ENCODE measurements around the gene CAMTA1.

Gene CAMTA1

GRCh38 chr1:7093297-7093696 lies 308.0 kb downstream of the CAMTA1 start:
- Histone ChIP-seq H3K4me3 (ENCODE audit: low read length) (no peak overlapping the region), H3K36me3 (ENCODE audit: control insufficient read depth, low read depth, low read length) (no peaks in the 10 kb centered on the region), H3K9me3 (ENCODE audit: control insufficient read depth, low read depth, low read length) (no peaks in the 10 kb centered on the region), H3K27me3 (ENCODE audit: control insufficient read depth, insufficient read depth, low read length) (no peaks in the 10 kb centered on the region), H3K27ac (ENCODE audit: low read length) (no peak overlapping the region), H3K9ac (ENCODE audit: low read length) (no peak overlapping the region), H3K4me1 (ENCODE audit: control insufficient read depth, low read depth, low read length) (no peaks in the 10 kb centered on the region)

- no peaks in the 10 kb centered on the region for H3K27me3 ChIP-seq (ENCODE audit: control insufficient read depth, insufficient read depth, low read length)
- no peak overlapping the region for H3K27ac ChIP-seq (ENCODE audit: low read length)
- H3K36me3 ChIP-seq (ENCODE audit: control insufficient read depth, low read depth, low read length): no peaks in the 10 kb centered on the region
- no peak overlapping the region for H3K9ac ChIP-seq (ENCODE audit: low read length)
- H3K4me3 ChIP-seq (ENCODE audit: low read length): no peak overlapping the region
- H3K4me1 ChIP-seq (ENCODE audit: control insufficient read depth, low read depth, low read length): no peaks in the 10 kb centered on the region
- H3K9me3 ChIP-seq (ENCODE audit: control insufficient read depth, low read depth, low read length): no peaks in the 10 kb centered on the region
Measured at GRCh38 chr1:7094086-7094485, 308.8 kb downstream of the CAMTA1 start.

GRCh38 chr1:7094509-7094908 lies 309.3 kb downstream of the CAMTA1 start:
- Histone ChIP-seq H3K27me3 (ENCODE audit: control insufficient read depth, insufficient read depth, low read length) (no peaks in the 10 kb centered on the region), H3K36me3 (ENCODE audit: control insufficient read depth, low read depth, low read length) (no peaks in the 10 kb centered on the region), H3K9ac (ENCODE audit: low read length) (no peak overlapping the region), H3K9me3 (ENCODE audit: control insufficient read depth, low read depth, low read length) (no peaks in the 10 kb centered on the region), H3K27ac (ENCODE audit: low read length) (no peak overlapping the region), H3K4me3 (ENCODE audit: low read length) (no peak overlapping the region), H3K4me1 (ENCODE audit: control insufficient read depth, low read depth, low read length) (no peaks in the 10 kb centered on the region)

- H3K9me3 ChIP-seq (ENCODE audit: control insufficient read depth, low read depth, low read length): no peaks in the 10 kb centered on the region
- no peaks in the 10 kb centered on the region for H3K36me3 ChIP-seq (ENCODE audit: control insufficient read depth, low read depth, low read length)
- H3K4me1 ChIP-seq (ENCODE audit: control insufficient read depth, low read depth, low read length): no peaks in the 10 kb centered on the region
- H3K4me3 ChIP-seq (ENCODE audit: low read length): no peak overlapping the region
- no peak overlapping the region for H3K27ac ChIP-seq (ENCODE audit: low read length)
- no peak overlapping the region for H3K9ac ChIP-seq (ENCODE audit: low read length)
- no peaks in the 10 kb centered on the region for H3K27me3 ChIP-seq (ENCODE audit: control insufficient read depth, insufficient read depth, low read length)
Measured at GRCh38 chr1:7095343-7095964, 310.2 kb downstream of the CAMTA1 start.

GRCh38 chr1:7097938-7098592 lies 312.8 kb downstream of the CAMTA1 start:
- no peaks in the 10 kb centered on the region for H3K4me1 ChIP-seq (ENCODE audit: control insufficient read depth, low read depth, low read length)
- H3K27ac ChIP-seq (ENCODE audit: low read length): no peak overlapping the region
- H3K27me3 ChIP-seq (ENCODE audit: control insufficient read depth, insufficient read depth, low read length): no peaks in the 10 kb centered on the region
- H3K36me3 ChIP-seq (ENCODE audit: control insufficient read depth, low read depth, low read length): no peaks in the 10 kb centered on the region
- H3K4me3 ChIP-seq (ENCODE audit: low read length): no peak overlapping the region
- no peak overlapping the region for H3K9ac ChIP-seq (ENCODE audit: low read length)
- no peaks in the 10 kb centered on the region for H3K9me3 ChIP-seq (ENCODE audit: control insufficient read depth, low read depth, low read length)

DNA sequence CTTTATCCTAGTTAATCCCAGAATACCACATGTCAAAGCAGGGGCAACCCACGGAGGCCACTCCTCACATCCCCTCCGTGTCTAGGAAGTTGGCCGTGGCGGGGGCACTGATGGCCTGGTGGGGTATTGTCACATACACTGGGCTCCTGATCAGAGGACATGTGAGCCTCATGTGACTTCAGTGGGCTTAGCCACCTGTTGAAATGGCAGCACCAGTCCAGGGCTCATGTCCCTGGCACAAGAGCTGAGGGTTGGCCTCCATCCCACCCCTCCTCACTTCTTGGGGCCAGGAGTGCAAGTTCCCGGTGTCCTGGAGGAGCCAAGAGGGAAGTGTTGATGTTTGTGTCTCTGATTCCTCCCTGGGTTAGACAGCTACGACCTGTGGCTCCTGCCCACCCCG lies 313.4 kb downstream of the CAMTA1 start:
- Histone ChIP-seq H3K4me3 (ENCODE audit: low read length) (no peak overlapping the region), H3K36me3 (ENCODE audit: control insufficient read depth, low read depth, low read length) (no peaks in the 10 kb centered on the region), H3K9me3 (ENCODE audit: control insufficient read depth, low read depth, low read length) (no peaks in the 10 kb centered on the region), H3K4me1 (ENCODE audit: control insufficient read depth, low read depth, low read length) (no peaks in the 10 kb centered on the region), H3K27me3 (ENCODE audit: control insufficient read depth, insufficient read depth, low read length) (no peaks in the 10 kb centered on the region), H3K9ac (ENCODE audit: low read length) (no peak overlapping the region), H3K27ac (ENCODE audit: low read length) (no peak overlapping the region)

DNA sequence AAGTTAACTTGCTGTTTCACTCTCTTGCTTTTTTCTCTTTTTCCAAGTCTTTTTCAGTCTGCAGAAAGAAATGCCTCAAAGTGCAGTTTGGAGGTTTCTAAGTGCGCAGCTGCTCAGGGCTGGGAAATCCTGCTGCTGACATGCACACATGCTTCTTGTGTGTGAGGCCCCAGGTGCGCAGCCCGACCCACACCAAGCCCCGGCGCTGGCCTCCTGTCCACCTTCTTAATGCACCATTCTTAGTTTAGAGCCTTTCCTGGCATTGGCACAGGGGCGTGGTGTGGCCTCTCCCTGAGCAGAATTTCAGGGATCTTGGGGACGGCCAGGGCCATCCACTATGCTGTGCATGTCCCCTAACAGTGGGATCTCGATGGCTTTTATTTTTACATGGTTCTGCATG lies 315.2 kb downstream of the CAMTA1 start:
- H3K4me3 ChIP-seq (ENCODE audit: low read length): no peak overlapping the region
- no peaks in the 10 kb centered on the region for H3K27me3 ChIP-seq (ENCODE audit: control insufficient read depth, insufficient read depth, low read length)
- no peaks in the 10 kb centered on the region for H3K36me3 ChIP-seq (ENCODE audit: control insufficient read depth, low read depth, low read length)
- no peaks in the 10 kb centered on the region for H3K9me3 ChIP-seq (ENCODE audit: control insufficient read depth, low read depth, low read length)
- H3K27ac ChIP-seq (ENCODE audit: low read length): no peak overlapping the region
- no peaks in the 10 kb centered on the region for H3K4me1 ChIP-seq (ENCODE audit: control insufficient read depth, low read depth, low read length)
- H3K9ac ChIP-seq (ENCODE audit: low read length): no peak overlapping the region

DNA sequence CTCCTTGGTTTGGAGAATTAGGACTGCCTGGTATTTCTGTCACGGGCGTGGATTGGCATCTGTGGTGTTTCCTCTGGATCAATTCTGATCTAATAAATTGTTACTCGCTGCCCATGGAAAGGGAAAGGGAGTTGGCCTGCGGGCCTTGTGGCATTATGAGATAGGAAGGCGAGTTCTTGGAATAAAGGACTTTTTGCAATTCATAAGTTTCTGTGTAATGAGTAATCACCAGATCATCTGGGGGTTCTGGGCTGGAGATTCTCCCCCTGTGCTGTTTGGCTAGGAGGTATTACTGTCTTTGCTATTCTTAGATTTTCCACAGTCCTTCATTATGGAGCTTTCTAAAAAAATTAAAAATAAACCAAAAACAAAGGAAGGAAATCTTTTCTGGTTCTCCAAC lies 315.9 kb downstream of the CAMTA1 start:
- Histone ChIP-seq H3K9ac (ENCODE audit: low read length) (no peak overlapping the region), H3K4me1 (ENCODE audit: control insufficient read depth, low read depth, low read length) (no peaks in the 10 kb centered on the region), H3K36me3 (ENCODE audit: control insufficient read depth, low read depth, low read length) (no peaks in the 10 kb centered on the region), H3K9me3 (ENCODE audit: control insufficient read depth, low read depth, low read length) (no peaks in the 10 kb centered on the region), H3K27ac (ENCODE audit: low read length) (no peak overlapping the region), H3K27me3 (ENCODE audit: control insufficient read depth, insufficient read depth, low read length) (no peaks in the 10 kb centered on the region), H3K4me3 (ENCODE audit: low read length) (no peak overlapping the region)

DNA sequence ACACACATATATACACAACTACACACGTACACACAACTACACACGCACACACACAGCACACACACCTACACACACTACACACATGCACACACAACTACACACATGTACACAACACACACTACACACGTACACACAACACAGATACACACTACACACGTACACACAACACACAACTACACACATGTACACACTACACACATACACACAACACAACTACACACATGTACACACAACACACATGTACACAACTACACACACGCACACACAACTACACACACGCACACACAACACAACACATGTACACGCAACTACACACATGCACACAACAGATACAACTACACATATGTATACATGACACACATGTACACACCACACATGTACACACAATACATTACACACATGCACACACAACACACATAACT lies 318.1 kb downstream of the CAMTA1 start:
- H3K36me3 ChIP-seq (ENCODE audit: control insufficient read depth, low read depth, low read length): no peaks in the 10 kb centered on the region
- H3K27me3 ChIP-seq (ENCODE audit: control insufficient read depth, insufficient read depth, low read length): no peaks in the 10 kb centered on the region
- no peak overlapping the region for H3K4me3 ChIP-seq (ENCODE audit: low read length)
- H3K9me3 ChIP-seq (ENCODE audit: control insufficient read depth, low read depth, low read length): no peaks in the 10 kb centered on the region
- H3K27ac ChIP-seq (ENCODE audit: low read length): no peak overlapping the region
- H3K9ac ChIP-seq (ENCODE audit: low read length): no peak overlapping the region
- no peaks in the 10 kb centered on the region for H3K4me1 ChIP-seq (ENCODE audit: control insufficient read depth, low read depth, low read length)

DNA sequence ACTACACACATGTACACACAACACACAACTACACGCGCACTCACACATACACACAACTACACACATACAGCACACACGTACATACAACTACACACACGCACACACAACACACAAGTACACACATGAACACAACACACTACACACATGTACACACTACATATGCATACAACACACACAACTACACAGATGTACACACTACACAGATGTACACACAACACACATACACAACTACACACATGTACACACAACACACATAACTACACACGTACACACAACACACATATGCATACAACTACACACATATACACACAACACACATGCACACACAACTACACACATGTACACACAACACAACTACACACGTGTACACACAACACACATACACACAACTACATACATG lies 318.6 kb downstream of the CAMTA1 start:
- no peak overlapping the region for H3K9ac ChIP-seq (ENCODE audit: low read length)
- no peaks in the 10 kb centered on the region for H3K4me1 ChIP-seq (ENCODE audit: control insufficient read depth, low read depth, low read length)
- no peaks in the 10 kb centered on the region for H3K27me3 ChIP-seq (ENCODE audit: control insufficient read depth, insufficient read depth, low read length)
- H3K27ac ChIP-seq (ENCODE audit: low read length): no peak overlapping the region
- H3K36me3 ChIP-seq (ENCODE audit: control insufficient read depth, low read depth, low read length): no peaks in the 10 kb centered on the region
- H3K9me3 ChIP-seq (ENCODE audit: control insufficient read depth, low read depth, low read length): no peaks in the 10 kb centered on the region
- no peak overlapping the region for H3K4me3 ChIP-seq (ENCODE audit: low read length)

DNA sequence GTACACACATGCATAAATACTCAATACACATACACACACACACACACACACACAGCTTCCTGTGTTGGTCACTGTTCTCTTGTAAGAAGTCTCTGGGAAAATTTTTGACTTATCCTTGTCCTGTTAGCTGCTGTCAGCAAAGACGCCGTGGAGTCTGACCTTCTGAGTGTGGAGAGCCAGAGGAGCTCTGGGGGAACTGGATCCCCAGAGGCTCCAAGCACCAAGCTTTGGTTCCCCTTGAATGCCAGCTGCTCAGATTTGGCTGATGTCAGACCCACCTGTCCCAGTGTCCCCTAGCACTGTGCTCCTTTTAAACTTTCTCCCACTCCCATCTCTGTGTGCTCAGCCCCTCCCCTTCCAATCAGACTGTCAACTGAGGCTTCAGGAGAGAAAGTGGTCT lies 319.1 kb downstream of the CAMTA1 start:
- no peaks in the 10 kb centered on the region for H3K27me3 ChIP-seq (ENCODE audit: control insufficient read depth, insufficient read depth, low read length)
- no peak overlapping the region for H3K9ac ChIP-seq (ENCODE audit: low read length)
- H3K9me3 ChIP-seq (ENCODE audit: control insufficient read depth, low read depth, low read length): no peaks in the 10 kb centered on the region
- H3K4me1 ChIP-seq (ENCODE audit: control insufficient read depth, low read depth, low read length): no peaks in the 10 kb centered on the region
- H3K4me3 ChIP-seq (ENCODE audit: low read length): no peak overlapping the region
- no peak overlapping the region for H3K27ac ChIP-seq (ENCODE audit: low read length)
- H3K36me3 ChIP-seq (ENCODE audit: control insufficient read depth, low read depth, low read length): no peaks in the 10 kb centered on the region

DNA sequence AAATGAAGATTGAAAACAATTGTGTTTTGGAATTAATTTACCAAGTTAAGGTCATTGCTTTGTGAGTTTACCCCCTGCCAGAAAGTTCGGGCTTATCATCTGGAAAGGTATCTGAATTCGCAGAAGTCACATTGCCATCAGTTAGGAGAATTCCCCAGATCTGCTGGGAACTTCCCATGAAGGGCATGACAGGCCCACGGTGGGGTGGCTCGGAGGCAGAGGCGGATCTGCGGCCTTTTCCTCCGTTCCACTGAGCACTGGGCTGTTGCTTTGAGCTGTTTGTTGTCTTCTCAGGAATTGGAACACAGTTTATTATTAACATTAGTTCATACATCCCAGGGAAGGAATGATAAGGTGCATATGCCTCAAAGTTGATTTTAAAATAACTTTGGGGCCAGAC lies 320.0 kb downstream of the CAMTA1 start:
- H3K36me3 ChIP-seq (ENCODE audit: control insufficient read depth, low read depth, low read length): no peaks in the 10 kb centered on the region
- H3K9me3 ChIP-seq (ENCODE audit: control insufficient read depth, low read depth, low read length): no peaks in the 10 kb centered on the region
- H3K9ac ChIP-seq (ENCODE audit: low read length): no peak overlapping the region
- no peaks in the 10 kb centered on the region for H3K4me1 ChIP-seq (ENCODE audit: control insufficient read depth, low read depth, low read length)
- no peaks in the 10 kb centered on the region for H3K27me3 ChIP-seq (ENCODE audit: control insufficient read depth, insufficient read depth, low read length)
- H3K27ac ChIP-seq (ENCODE audit: low read length): no peak overlapping the region
- no peak overlapping the region for H3K4me3 ChIP-seq (ENCODE audit: low read length)
